ENCODE measurements around the gene ISLR.

GRCh38 chr15:74133694-74134386 lies 39.7 kb upstream of the ISLR start:
- TF ChIP-seq POLR2A (IDR thresholded peaks at IDR 0.05; ENCODE audit: low read depth, low read length) (no peak), POLR2AphosphoS5 (IDR thresholded peaks at IDR 0.05; ENCODE audit: low read depth, low read length) (no peak), PAX5 (IDR thresholded peaks at IDR 0.05; ENCODE audit: insufficient read depth, low read length, severe bottlenecking) (no peak), TAF1 (IDR thresholded peaks at IDR 0.05; ENCODE audit: low read depth, low read length) (no peak), SPI1 (IDR thresholded peaks at IDR 0.05; ENCODE audit: low read depth, low read length) (no peak), POU2F2 (IDR thresholded peaks at IDR 0.05; ENCODE audit: low read depth, low read length) (no peak)
